GM12891 (cell line): ENCODE results near the gene TMEM31.
"Not testable (repeated sequence)": the region's sequence is repeated elsewhere in the genome, so short reads cannot be mapped to it uniquely, and the experiment has no call there.

Experiments used
- DNase-seq: peaks from one replicate; pipeline ENCODE4 v3.0.0; 2011; ENCODE audit warnings: low spot score; ENCODE audit not compliant: insufficient read length
- FAIRE-seq: peaks from 2 replicates; lab custom pipeline; 2011; peaks lifted over from hg19 to GRCh38; lab: Jason Lieb, UNC
- PAX5 ChIP-seq: IDR thresholded peaks from 2 replicates; pipeline ENCODE4 v1.6.1; 2011; ENCODE audit warnings: low read length, moderate library complexity, mild to moderate bottlenecking; ENCODE audit not compliant: insufficient read depth, severe bottlenecking
- POLR2A ChIP-seq: IDR thresholded peaks from 2 replicates; pipeline ENCODE4 v1.6.1; 2011; ENCODE audit warnings: low read depth, low read length, control low read depth
- POLR2AphosphoS5 ChIP-seq: IDR thresholded peaks from 2 replicates; pipeline ENCODE4 v1.6.1; 2011; ENCODE audit warnings: low read depth, low read length, control low read depth
- POU2F2 ChIP-seq: IDR thresholded peaks from 2 replicates; pipeline ENCODE4 v1.6.1; 2011; ENCODE audit warnings: low read depth, mild to moderate bottlenecking, control low read depth, low read length, moderate library complexity
- SPI1 ChIP-seq: IDR thresholded peaks from 2 replicates; pipeline ENCODE4 v1.6.1; 2011; ENCODE audit warnings: low read depth, low read length, control low read depth
- TAF1 ChIP-seq: IDR thresholded peaks from 2 replicates; pipeline ENCODE4 v1.6.1; 2011; ENCODE audit warnings: low read depth, low read length, control low read depth

Gene TMEM31

GRCh38 chrX:103739421-103739820 lies 28.7 kb downstream of the TMEM31 start:
- FAIRE-seq (no peak), DNase-seq (no peak)
- TF ChIP-seq SPI1 (no peak), PAX5 (no peak), POU2F2 (no peak), TAF1 (no peak), POLR2A (no peak), POLR2AphosphoS5 (no peak)

DNA sequence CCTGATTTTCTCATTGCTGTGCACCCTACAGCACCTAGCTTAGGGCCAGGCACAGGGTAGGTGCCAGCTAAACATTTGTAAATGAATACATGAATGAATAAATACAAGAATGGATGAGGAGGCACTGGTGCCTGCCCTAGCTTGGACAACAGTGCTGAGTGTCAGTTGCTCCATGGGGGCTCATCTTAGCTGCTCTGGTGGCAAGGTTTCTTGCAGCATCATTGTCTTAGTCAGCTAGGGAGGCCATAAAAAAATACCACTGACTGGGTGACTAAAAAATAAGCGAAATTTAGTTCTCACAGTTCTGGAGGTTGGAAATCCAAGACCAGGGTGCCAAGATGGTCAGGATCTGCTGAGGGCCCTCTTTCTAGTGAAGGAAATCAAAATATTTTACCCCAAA lies 31.2 kb downstream of the TMEM31 start:
- TF ChIP-seq PAX5: no peak
- TF ChIP-seq SPI1: no peak
- TF ChIP-seq POLR2AphosphoS5: no peak
- TF ChIP-seq TAF1: no peak
- no peak for TF ChIP-seq POU2F2
- no peak for TF ChIP-seq POLR2A
- DNase-seq (no peak), FAIRE-seq (no peak)

GRCh38 chrX:103742339-103742738 lies 31.6 kb downstream of the TMEM31 start:
- FAIRE-seq (no peak), DNase-seq (no peak)
- TF ChIP-seq POLR2A (no peak), TAF1 (no peak), PAX5 (no peak), SPI1 (no peak), POU2F2 (no peak)

GRCh38 chrX:103747163-103747562 lies 36.5 kb downstream of the TMEM31 start:
- FAIRE-seq (no peak), DNase-seq (no peak)
- TF ChIP-seq TAF1 (no peak), SPI1 (no peak), POLR2A (no peak), PAX5 (no peak), POLR2AphosphoS5 (no peak), POU2F2 (no peak)

- no peak for TF ChIP-seq POLR2A
- no peak for TF ChIP-seq TAF1
- no peak for TF ChIP-seq PAX5
- TF ChIP-seq SPI1: no peak
- TF ChIP-seq POLR2AphosphoS5: no peak
- no peak for TF ChIP-seq POU2F2
- DNase-seq (no peak), FAIRE-seq (no peak)
These were observed 43.7 kb downstream of the TMEM31 start for GRCh38 chrX:103754401-103754800.

- no peak for DNase-seq
- TF ChIP-seq PAX5 (no peak), TAF1 (no peak), POLR2A (no peak), POU2F2 (no peak), POLR2AphosphoS5 (no peak), SPI1 (no peak)
- no peak for FAIRE-seq
These were observed 46.0 kb downstream of the TMEM31 start for GRCh38 chrX:103756736-103757135.

DNA sequence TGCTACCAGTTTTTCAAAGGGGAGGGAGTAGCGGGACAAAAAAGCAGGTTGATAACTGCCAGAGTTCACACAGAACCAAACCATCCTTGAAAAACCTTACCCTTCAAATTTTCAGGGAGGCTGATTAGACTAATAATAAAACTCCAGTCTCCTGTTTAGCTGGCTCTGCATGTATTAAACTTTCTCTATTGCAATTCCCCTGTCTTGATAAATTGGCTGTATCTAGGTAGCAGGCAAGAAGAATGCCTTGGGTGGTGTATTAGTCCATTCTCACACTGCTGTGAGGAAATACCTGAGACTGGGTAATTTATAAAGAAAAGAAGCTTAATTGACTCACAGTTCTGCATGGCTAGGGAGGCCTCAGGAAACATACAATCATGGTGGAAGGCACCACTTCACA lies 47.8 kb downstream of the TMEM31 start:
- no peak for TF ChIP-seq POLR2A
- no peak for TF ChIP-seq SPI1
- no peak for TF ChIP-seq POLR2AphosphoS5
- TF ChIP-seq TAF1: no peak
- no peak for TF ChIP-seq POU2F2
- no peak for TF ChIP-seq PAX5
- FAIRE-seq: no peak
- no peak for DNase-seq

- DNase-seq, FAIRE-seq: not testable (repeated sequence)
These were observed 52.8 kb downstream of the TMEM31 start for GRCh38 chrX:103763541-103763940.
